ENCODE results near the gene ACBD4.

The ACBD4 gene

DNA sequence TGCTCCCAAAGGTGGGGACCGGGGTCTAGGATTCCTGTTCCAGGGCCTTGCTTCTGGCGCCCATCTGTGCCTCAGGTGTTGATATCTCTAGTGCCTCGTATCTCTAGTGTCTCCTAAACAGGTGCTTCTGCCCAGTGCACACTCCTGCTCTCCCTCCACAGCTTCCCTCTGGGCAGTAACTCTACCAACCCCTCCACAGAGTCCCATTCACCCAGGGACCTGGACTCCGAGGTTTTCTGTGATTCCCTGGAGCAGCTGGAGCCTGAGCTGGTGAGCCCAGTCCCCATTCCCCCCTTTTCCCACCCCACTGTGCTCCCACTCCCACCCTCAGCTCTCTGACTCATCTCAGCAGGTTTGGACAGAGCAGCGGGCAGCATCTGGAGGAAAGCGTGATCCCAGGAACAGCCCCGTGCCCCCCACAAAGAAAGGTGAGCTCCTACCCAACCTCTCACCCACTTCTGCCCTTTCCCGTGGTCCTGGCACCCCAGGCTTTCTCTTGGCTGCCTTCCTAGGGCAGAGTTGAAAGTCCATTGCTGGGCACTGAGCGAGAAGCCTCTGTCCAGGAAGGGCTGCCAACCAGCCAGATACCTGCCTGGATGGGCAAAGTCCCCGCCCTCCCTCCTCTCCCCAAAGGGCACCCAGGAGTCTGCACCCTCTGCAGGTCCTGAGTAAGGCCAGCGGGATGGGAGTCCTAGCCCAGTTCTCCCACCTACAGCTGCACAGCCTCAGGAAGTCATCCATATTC lies 2.2 kb downstream of the ACBD4 start:
- DNase-seq (ENCODE audit: low read depth): no peak

GRCh38 chr17:45138911-45139532 lies 3.5 kb downstream of the ACBD4 start:
- no peak for DNase-seq (ENCODE audit: low read depth)

- no peak for DNase-seq (ENCODE audit: low read depth)
Observed at GRCh38 chr17:45139533-45139920, 4.0 kb downstream of the ACBD4 start.

GRCh38 chr17:45143094-45143670 lies 7.7 kb downstream of the ACBD4 start:
- DNase-seq (ENCODE audit: low read depth): no peak

- DNase-seq (ENCODE audit: low read depth): no peak
Observed at GRCh38 chr17:45143767-45144198, 8.3 kb downstream of the ACBD4 start.

DNA sequence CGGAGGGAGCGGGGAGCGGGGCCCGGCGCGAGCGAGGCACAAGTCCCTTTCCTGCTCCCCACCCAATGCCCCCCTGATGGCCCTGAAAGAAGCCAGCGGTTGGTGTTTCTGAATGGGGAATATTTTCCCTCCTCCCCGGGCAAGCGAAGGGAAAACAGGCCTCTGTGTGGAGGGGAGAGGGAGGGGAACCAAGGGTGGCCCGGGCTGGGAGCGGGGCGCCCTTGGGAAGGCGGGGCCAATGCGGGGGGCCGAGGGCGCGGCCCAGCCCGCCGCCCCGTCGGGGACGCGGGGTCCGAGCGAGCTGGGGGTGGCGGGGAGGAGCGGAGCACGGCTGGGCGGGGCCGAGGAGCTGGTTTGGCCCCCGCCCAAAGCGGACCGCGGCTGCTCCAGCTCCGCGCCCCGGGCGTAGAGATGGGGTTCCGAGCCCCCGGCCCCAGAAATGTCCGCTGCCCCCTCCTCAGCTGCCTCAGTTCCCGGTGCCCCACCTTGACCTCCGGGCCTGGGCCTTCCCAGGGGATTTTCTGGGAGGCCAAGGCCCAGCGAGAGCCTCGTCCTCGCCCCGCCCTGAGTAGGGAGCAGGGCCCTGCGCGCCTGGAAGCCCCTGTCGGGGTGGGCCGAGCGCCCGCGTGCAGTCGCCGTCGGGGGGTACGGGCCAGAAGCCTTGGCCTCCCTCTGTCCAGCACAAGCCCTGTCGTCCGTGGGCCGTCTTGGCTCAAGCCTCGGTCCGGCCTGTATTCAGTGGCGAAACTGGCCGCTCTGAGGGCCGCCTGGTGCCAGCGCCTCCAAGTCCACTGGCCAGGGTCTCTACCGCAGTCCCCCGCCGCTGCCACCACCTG lies 8.9 kb downstream of the ACBD4 start:
- DNase-seq (ENCODE audit: low read depth): no peak

DNA sequence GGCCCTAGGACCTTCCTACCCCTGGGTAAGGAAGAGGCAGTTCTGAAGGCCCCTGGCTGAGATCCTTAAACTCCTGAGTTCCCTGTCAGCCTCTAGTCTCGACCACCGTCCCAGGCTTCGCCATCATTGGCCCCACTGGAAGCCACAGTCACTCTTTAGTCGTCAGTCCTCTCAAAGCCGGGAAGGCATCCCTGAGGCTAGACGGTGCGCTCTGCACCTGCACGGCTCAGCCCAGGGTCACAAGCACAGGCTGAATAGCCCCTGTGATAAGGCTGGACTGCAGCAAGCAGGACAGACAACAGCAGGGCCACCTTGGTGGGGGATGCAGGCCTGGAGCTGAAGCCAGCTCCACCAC lies 9.5 kb downstream of the ACBD4 start:
- DNase-seq (ENCODE audit: low read depth): no peak

DNA sequence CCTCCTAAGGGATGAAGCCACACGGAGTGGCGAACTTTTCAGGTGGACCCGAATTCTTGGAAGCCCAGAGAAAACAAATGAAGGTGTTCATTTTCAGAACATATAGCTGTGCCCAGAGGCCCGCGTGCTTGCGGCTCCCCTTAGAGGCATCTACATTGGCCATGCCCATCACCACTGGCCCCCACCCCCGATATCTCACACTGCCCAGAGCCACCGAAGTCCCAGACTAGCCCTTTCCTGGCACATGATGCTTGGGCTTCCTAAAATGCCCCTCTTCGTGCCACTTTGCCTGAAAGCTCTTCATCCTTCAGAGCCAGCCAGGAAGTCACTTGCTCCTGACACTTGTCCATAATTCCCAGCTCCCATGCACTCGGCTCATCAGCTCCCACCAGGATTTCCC lies 10.7 kb downstream of the ACBD4 start:
- no peak for DNase-seq (ENCODE audit: low read depth)

GRCh38 chr17:45146592-45146889 lies 11.1 kb downstream of the ACBD4 start:
- DNase-seq (ENCODE audit: low read depth): no peak

DNA sequence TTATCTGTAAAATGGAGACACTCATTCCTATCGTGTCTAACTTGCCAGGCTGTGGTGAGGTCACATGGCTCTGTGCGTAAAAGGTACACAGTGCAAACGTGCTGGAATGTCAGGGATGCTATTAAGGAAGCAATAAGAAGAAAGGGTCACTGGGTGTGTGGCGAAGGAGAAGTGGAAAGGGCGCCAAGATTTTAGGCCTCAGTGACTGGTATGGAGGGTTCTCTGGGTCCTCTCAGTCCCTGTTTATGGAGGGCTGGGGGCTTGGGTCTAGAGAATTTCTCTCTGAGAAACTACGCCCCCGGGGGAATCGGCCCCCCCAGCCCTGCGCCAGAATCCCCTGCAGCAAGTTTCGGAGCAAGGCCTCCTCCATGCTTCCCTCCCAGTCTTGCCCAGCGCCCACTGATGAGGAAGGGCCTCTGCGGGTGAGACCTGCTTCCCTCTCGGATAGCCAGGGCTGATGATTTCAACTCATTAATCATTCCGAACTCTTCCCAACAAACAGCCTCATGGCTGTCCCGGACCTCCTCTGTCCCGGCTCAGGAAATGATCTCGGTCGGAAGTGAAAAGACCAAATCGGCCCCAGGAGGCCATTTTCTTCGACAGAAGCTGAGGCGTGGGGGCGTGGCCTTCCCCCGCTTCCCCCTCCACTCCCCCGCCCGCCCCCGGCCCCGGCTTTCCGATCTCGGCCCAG lies 11.5 kb downstream of the ACBD4 start:
- peak; percentile 46 for DNase-seq (ENCODE audit: low read depth)

DNA sequence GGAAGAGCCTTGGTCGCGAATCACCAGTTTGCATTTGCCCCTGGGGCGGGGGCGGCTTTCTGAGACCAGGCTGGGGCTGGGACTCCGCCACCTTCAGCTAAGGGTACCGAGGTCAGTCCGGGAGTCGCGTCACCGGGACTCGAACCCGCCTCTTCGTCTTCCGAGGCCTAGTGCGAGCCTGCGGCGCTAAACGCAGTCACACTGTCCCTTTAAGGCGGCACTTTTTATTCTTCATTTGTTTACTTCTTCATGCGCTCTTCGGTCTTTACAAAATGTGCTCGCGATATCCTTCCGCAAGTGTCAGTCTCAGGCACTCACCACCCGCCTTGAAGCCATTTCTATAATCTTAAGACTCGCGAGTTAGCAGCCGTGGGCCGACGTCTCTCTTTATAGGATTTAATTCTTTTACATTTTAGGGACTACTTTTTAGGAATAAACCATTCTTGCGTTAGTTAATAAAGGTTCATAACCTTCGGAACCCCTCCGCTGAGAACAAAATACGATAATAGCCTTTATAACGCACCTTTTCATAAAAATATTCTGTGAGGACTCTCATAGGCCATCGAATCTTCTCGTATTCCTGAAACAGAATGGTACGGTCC lies 12.2 kb downstream of the ACBD4 start:
- DNase-seq (ENCODE audit: low read depth): peak; percentile 60

- peak; percentile 99 for DNase-seq (ENCODE audit: low read depth)
Observed at GRCh38 chr17:45148183-45149036, 12.9 kb downstream of the ACBD4 start, which contains the start of gene HEXIM1. Gene HEXIM1 (plus strand): TSS chr17:45148475. CDS start chr17:45149191, 716 bp downstream.

DNA sequence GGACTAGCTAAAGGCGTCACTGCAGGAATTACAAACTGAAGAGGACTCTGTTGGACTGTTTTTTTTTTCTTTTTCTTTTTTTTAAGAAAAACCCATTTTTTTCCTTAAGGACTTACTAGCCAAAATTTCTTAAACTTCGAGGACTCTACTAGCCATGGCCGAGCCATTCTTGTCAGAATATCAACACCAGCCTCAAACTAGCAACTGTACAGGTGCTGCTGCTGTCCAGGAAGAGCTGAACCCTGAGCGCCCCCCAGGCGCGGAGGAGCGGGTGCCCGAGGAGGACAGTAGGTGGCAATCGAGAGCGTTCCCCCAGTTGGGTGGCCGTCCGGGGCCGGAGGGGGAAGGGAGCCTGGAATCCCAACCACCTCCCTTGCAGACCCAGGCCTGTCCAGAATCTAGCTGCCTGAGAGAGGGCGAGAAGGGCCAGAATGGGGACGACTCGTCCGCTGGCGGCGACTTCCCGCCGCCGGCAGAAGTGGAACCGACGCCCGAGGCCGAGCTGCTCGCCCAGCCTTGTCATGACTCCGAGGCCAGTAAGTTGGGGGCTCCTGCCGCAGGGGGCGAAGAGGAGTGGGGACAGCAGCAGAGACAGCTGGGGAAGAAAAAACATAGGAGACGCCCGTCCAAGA lies 13.7 kb downstream of the ACBD4 start:
- DNase-seq (ENCODE audit: low read depth): peak; percentile 55

DNA sequence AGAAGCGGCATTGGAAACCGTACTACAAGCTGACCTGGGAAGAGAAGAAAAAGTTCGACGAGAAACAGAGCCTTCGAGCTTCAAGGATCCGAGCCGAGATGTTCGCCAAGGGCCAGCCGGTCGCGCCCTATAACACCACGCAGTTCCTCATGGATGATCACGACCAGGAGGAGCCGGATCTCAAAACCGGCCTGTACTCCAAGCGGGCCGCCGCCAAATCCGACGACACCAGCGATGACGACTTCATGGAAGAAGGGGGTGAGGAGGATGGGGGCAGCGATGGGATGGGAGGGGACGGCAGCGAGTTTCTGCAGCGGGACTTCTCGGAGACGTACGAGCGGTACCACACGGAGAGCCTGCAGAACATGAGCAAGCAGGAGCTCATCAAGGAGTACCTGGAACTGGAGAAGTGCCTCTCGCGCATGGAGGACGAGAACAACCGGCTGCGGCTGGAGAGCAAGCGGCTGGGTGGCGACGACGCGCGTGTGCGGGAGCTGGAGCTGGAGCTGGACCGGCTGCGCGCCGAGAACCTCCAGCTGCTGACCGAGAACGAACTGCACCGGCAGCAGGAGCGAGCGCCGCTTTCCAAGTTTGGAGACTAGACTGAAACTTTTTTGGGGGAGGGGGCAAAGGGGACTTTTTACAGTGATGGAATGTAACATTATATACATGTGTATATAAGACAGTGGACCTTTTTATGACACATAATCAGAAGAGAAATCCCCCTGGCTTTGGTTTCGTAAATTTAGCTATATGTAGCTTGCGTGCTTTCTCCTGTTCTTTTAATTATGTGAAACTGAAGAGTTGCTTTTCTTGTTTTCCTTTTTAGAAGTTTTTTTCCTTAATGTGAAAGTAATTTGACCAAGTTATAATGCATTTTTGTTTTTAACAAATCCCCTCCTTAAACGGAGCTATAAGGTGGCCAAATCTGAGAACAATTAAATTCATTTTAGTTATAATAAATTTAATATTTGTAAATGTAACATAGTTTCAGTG lies 14.5 kb downstream of the ACBD4 start:
- no peak for DNase-seq (ENCODE audit: low read depth)

DNA sequence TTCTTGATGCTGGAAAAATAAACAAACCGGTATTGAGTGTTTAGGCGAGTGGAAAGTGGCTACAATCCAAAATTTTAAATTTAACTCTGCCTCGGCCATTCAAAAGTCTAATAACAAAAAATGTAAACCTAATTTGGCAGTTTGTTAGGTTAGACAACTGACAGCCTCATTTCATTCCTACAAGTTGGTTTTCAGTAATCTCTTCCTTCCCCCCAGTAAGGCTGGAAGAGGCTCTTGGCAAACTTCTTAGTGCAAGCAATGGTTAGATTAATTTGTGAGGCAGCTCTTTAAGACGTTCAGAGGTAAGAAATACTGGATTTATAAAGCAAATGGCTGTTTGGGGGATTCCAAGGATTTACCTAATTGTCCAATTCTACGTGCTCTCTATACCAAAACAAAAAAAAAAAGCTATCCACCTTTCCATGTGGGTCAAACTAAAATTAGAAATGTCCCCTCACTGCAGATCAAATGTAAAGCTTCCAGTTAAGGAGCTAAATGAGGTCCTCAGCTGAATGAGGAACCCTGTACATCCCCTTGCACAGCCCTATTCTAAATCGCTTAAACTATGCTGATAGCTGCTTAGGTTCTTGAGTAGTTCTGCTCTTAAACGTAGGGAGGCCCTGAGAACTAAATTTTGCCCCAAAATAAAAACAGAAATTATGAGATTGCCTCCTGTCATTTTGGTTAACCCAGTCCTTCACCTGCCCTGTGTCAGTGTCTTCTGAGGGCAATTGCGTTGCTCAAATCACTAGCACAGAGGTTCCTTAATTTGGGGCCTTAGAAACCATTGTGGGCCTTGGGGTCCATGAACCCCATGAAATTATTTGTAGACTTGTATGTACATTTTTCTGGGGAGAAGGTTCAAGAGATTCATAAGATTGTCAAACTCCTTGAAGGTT lies 15.7 kb downstream of the ACBD4 start:
- DNase-seq (ENCODE audit: low read depth): no peak

DNA sequence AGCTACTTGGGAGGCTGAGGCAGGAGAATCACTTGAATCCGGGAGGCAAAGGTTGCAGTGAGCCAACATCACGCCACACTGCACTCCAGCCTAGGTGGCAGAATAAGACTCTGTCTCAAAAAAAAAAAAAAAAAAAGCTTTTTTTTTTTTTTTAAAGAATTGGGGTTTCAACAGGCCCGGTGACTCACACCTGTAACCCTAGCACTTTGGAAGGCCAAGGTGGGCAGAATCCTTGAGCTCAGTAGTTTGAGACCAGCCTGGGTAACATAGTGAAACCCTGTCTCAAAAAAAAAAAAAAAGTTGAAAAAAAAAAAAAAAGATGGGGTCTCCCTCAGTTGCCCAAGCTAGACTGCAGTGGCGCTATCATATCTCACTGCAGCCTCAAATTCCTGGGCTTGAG lies 19.5 kb downstream of the ACBD4 start:
- no peak for DNase-seq (ENCODE audit: low read depth)

DNA sequence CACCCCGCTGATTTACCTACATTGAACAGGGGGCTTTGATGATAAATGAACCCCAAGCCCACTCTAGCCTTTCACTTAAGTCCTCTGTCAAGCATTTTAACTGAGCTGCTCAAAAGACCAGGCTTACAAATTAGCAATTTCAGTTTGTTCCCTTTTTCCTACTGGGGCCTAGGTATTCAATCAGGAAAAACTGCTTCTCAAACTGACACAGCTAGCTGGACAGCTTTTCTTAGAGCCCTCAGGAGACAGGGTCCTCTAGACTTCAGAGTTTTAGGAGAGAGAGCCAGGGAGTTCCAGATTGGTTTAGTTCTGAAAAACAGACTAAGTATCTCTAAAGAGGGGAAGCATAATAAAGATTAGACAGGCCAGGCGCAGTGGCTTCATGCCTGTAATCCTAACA lies 20.0 kb downstream of the ACBD4 start:
- no peak for DNase-seq (ENCODE audit: low read depth)

DNA sequence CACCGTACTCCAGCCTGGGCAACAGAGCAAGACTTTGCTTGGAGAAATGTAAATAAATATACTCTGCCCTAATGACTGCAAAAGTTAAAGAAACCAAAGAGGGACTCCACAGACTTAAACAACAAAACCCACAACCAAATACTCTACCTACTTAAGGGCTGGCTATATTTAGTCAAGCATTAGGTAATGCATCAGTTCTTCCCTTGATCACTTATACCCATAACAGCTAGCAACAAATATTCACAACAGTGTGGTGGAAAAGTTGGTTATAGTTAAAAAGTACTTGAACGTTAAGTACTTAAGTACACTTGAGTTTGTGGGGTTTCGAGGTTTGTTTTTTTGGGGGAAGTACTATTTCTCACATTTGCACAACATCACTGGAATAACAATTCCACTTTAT lies 20.8 kb downstream of the ACBD4 start:
- no peak for DNase-seq (ENCODE audit: low read depth)

All from T-helper 22 cell (primary cell).